Immature natural killer cell (primary cell): ENCODE data around the gene FAM153A. TPM values are rescaled to one million over a fixed set of nuclear protein-coding genes. Genes with fewer than 3 reads are reported as not detected.
"Not testable (repeated sequence)": the region's sequence is repeated elsewhere in the genome, so short reads cannot be mapped to it uniquely, and the experiment has no call there.

Source experiments
- DNase-seq, 3 donors: peaks; one replicate each; pipeline ENCODE4 v3.0.0; 2022; ENCODE audit warnings: mixed read lengths in 1 of 3
- H3K27ac Mint-ChIP-seq, 6 donors: one replicate each; pipeline ENCODE4 v1.8.0; 2020; ENCODE audit warnings: mixed read lengths in 6 of 6, mild to moderate bottlenecking in 5 of 6, inconsistent platforms in 4 of 6, moderate library complexity in 3 of 6
- H3K27me3 Mint-ChIP-seq, 3 donors: one replicate each; pipeline ENCODE4 v1.8.0; 2020 to 2021; ENCODE audit warnings: low read depth in 3 of 3, mild to moderate bottlenecking in 3 of 3, mixed read lengths in 3 of 3, moderate library complexity in 3 of 3, inconsistent platforms in 1 of 3
- H3K36me3 Mint-ChIP-seq, 3 donors: one replicate each; pipeline ENCODE4 v1.8.0; 2020; ENCODE audit warnings: mixed read lengths in 3 of 3, inconsistent platforms in 2 of 3, mild to moderate bottlenecking in 2 of 3
- H3K4me1 Mint-ChIP-seq, 2 donors: one replicate each; pipeline ENCODE4 v1.8.0; 2020; ENCODE audit warnings: inconsistent platforms in 2 of 2, mild to moderate bottlenecking in 2 of 2, mixed read lengths in 2 of 2, moderate library complexity in 1 of 2
- H3K4me3 Mint-ChIP-seq, 5 donors: one replicate each; pipeline ENCODE4 v1.8.0; 2020; ENCODE audit warnings: mild to moderate bottlenecking in 5 of 5, mixed read lengths in 5 of 5, inconsistent platforms in 3 of 5, moderate library complexity in 3 of 5
- H3K9me3 Mint-ChIP-seq, 6 donors: one replicate each; pipeline ENCODE4 v1.8.0; 2020; ENCODE audit warnings: mild to moderate bottlenecking in 6 of 6, mixed read lengths in 6 of 6, inconsistent platforms in 4 of 6, moderate library complexity in 3 of 6
- polyA plus RNA-seq, 3 donors: library from polyadenylated mRNA; unstranded; fragments of 300-500 nt; fragmentation: Illumina TruSeq; gene quantifications; one replicate each; pipeline ENCODE4 v1.2.3, GENCODE V29; 2021

FAM153A gene
- polyA plus RNA-seq, 3 donors from 2014 or later, result not detected

DNA sequence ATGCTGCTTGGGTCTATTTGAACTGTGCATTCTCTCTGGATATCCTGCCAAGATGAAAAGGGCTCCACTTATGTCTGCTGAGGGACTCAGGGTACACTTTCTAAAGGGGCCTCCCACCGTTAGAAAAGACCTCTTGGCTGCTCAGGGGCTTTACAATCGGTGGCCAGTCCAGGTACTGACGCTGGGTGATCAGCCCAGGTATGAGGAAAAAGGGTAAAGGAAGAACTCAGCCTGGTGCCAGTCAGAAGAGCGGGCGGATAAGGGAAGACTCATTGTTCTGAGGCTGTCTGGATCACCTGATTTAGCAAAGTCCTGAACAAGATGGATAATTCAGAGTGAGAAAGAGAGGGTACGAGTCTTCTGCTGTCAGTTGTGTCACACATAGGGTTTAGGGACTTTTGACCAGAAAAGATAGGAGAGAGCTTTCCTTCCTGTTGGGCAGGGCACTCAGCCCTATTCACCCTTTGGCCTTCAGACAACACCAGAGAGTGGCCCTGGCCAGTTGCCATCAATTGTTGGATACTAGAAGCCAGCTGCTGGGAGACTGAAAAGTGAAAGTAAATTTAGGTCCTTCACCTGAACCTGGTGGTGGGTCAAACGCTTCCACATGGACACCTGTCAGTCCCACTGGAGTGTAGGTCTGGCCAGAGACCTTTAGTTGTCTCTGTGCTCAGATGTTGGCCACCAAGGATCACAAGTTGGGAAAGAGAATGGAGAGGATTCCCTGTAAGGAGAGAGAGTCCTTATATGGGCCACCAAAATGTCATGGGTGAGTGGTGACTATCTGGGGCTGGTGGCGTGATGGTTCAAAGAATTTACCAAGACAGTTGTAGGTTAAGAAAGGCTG is 88.8 kb downstream of the FAM153A start:
- not testable (repeated sequence) for DNase-seq, H3K36me3 Mint-ChIP-seq, H3K27ac Mint-ChIP-seq, H3K4me1 Mint-ChIP-seq, H3K27me3 Mint-ChIP-seq, H3K4me3 Mint-ChIP-seq, H3K9me3 Mint-ChIP-seq

DNA sequence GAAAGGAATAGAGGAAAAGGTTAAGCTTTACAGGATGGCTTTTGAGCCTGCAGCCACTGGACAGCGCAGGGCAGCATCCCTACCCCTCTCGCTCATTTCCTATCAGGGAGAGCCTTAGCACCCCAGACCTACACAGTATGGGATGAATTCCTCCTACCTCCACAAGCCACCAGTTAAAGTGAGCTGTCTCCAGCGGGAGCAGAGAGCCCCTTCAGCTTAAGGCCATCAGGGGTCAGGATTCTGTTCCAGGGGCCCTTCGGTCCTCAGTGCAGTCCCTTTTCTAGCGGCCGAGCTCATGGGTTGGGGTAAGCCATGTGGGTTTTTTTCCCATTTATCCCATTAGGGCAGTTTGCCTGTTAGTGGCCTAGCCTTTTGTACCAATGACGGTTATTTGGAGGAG is 89.7 kb downstream of the FAM153A start:
- not testable (repeated sequence) for H3K9me3 Mint-ChIP-seq, H3K27ac Mint-ChIP-seq, DNase-seq, H3K4me1 Mint-ChIP-seq, H3K27me3 Mint-ChIP-seq, H3K4me3 Mint-ChIP-seq, H3K36me3 Mint-ChIP-seq

DNA sequence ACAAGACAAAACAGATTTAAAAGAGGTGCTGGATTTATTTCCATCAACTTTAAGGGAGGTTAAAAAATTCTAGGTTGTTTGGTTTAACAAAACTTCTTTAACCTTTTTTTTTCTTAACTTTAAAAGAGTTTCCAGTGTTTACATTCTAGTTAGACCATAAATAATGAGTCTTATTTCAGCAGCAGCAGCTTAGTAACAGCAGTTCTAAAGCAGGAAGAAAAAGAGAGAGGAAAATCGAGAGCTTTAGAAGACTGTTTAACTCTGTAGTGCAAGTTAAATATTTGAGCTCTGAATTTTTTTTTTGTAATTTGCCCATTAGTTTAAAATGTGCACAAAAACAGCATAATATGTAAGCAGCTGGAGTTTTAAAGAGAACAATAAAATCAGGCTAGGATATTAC is 90.2 kb downstream of the FAM153A start:
- not testable (repeated sequence) for DNase-seq, H3K27ac Mint-ChIP-seq, H3K36me3 Mint-ChIP-seq, H3K27me3 Mint-ChIP-seq, H3K9me3 Mint-ChIP-seq, H3K4me1 Mint-ChIP-seq, H3K4me3 Mint-ChIP-seq

DNA sequence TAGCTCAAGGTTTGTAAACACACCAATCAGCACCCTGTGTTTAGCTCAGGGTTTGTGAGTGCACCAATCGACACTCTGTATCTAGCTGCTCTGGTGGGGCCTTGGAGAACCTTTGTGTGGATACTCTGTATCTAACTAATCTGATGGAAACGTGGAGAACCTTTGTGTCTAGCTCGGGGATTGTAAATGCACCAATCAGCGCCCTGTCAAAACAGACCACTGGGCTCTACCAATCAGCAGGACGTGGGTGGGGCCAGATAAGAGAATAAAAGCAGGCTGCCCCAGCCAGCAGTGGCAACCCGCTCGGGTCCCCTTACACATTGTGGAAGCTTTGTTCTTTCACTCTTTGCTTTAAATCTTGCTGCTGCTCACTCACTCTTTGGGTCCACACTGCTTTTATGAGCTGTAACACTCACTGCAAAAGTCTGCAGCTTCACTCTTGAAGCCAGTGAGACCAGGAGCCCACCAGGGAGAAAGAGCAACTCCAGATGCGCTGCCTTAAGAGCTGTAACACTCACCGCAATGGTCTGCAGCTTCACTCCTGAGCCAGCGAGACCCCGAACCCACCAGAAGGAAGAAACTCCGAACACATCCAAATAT is 93.6 kb downstream of the FAM153A start:
- H3K36me3 Mint-ChIP-seq, H3K4me3 Mint-ChIP-seq, H3K27me3 Mint-ChIP-seq, DNase-seq, H3K4me1 Mint-ChIP-seq, H3K9me3 Mint-ChIP-seq, H3K27ac Mint-ChIP-seq: not testable (repeated sequence)

DNA sequence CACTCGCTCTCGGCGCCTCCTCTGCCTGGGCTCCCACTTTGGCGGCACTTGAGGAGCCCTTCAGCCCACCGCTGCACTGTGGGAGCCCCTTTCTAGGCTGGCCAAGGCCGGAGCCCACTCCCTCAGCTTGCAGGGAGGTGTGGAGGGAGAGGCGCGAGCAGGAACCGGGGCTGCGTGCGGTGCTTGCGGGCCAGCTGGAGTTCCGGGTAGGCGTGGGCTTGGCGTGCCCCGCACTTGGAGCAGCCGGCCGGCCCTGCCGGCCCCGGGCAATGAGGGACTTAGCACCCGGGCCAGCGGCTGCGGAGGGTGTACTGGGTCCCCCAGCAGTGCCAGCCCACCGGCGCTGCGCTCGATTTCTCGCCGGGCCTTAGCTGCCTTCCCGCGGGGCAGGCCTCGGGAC is 94.6 kb downstream of the FAM153A start:
- not testable (repeated sequence) for H3K27ac Mint-ChIP-seq, H3K9me3 Mint-ChIP-seq, H3K4me1 Mint-ChIP-seq, DNase-seq, H3K4me3 Mint-ChIP-seq, H3K36me3 Mint-ChIP-seq, H3K27me3 Mint-ChIP-seq

DNA sequence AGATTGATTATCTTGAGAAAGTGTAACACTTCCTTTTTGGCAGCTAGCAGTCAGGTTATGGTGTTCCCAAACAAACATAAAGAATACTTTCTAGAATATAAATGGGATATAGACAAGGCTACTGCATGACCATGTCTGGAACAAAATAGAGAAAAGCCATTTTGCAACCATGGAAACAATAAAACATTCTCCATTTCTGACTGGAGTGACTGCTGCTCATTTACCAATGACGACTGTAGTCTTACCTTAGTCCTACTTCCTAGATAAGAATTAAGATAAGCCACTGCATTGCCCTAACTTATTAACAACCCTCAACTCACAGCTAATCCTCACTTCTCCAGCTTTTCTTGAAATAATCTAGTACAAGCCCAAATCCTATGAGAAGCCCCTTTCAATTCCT is 100.8 kb downstream of the FAM153A start:
- H3K27me3 Mint-ChIP-seq, H3K4me1 Mint-ChIP-seq, H3K4me3 Mint-ChIP-seq, DNase-seq, H3K27ac Mint-ChIP-seq, H3K36me3 Mint-ChIP-seq, H3K9me3 Mint-ChIP-seq: not testable (repeated sequence)

Other genes with a start within 250 kb of the FAM153A start
- gene FAM193B, start 228.3 kb downstream of the FAM153A start, polyA plus RNA-seq, result 1 to 10 TPM; 2.5 to 6.2 (median 3.4) TPM
- gene TMED9, start 190.7 kb downstream of the FAM153A start, polyA plus RNA-seq, result 100 to 1,000 TPM; 172 to 231 (median 178) TPM
- 10 to 100 TPM; 11.7 to 30.2 (median 21.0) TPM for gene B4GALT7, start 182.8 kb downstream of the FAM153A start, polyA plus RNA-seq
- gene PROP1, start 213.3 kb upstream of the FAM153A start, polyA plus RNA-seq, result not detected